ENCODE measurements around the gene C6orf89.

C6orf89 gene

DNA sequence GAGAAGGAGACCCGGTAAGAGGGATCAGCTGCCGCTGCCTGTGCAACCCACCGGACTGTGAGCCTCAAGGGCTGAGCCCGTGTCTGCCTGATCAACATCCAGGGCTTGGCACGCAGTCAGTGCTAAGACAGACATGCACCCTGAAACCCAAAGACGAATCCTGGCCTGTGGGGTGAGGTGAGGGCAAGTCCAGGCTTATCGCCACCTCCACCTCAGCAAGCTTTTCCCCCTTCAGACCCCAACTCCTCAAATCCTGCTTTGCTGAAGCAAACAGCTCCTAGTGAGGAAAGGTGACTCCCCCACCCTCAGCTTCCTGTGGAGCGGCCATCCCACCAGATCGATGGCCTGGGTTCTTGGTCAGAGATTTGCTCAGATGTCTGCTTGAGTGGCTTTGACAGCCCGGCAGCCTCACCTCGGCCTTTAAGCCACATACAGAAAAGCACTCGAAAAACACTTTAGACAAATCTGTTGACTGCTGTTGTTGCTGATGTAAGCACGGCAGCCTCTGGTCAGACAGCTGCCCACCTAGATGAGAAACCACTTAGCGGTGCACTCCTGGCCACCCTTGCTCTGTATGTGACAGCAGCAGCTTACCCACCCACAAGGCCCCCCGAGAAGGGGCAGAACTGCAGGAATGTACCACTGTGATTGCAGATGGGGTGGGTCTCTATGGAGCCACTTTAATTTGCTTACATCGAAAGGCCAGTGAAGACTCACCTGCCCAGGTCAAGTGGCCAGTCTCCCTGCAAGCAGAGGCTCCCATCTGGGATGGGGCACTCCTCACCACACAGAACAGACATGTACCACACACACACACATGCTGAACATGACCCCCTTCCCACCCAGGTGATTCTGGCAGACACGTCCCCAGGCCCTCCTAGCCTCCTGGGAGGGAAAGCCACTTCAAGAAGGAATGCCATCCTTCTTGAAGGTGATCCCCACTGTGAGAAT, 85.4 kb downstream of the C6orf89 start:
- DNase-seq, result no peak

DNA sequence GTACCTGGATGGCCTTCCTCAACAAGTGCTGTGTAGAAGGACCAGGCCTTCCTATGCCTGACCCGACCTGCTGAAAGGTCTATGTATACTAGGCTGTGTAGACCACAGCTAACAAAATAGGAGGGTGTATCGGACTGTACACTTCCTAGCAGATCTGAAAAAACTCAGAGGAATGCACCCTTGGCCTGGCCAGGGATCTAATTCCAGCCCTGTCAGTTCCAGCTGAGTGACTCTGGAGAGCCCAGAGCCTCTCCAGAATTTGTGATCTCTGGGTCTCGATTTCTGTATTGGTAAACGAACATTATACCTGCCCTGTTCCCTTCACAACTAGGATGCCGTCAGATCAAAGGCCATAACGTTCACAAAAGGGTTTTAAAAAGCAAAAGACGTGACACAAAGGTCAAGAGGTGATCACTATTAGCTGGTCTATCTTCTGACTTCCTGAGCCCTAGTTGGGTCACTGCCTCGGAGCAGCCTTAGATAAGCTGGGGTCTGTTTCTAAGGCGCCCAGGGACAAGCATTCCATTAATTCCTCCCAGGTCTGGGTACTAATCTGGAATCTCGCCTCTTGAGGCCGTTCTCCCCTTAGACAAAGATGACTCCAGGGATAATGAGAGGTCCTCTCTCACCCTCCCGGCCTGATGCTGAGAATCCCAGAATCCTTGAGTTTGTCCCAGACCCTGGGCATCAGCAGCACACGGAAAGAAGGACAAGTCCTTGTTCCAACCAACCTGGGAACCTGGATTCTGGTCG, 86.3 kb downstream of the C6orf89 start:
- no peak for DNase-seq

DNA sequence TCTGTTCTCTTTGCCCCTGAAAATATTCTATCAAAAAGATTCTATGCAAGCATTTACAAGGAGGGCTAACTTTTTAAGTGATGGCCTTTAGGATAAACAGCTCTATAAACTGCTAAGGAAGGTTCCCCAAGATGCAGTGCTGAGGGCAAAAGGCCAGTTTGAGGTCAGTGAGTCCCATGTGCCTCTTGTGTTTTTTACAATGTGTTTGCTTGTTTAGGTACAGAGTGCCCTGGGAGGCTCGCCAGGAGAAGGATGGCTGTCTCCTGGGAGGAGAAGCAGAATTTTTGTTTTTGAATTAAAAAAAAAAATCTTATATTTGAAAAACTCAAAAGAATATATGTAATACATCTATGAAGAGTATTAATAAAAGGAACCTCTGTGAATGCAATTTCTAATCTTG, 87.4 kb downstream of the C6orf89 start:
- no peak for DNase-seq

DNA sequence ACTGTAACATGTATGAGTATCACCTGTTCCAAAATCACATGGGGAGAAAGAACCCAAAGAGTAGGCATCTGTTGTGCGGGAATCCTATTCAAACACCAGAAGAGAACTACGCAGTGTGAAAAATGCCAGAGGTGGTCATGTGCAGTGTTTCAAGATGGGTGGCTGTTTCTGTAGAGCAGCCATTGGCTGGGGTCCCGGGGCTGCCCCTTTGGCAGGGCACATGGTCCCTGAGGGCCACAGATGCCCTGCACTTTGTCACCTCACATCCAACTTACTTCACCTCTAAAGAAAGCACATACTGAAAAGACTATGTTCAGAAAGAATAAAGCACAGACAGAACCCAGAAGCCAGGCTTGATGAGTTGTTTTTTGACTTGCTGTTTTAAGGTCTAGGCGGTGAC, 87.9 kb downstream of the C6orf89 start:
- DNase-seq, result no peak

DNA sequence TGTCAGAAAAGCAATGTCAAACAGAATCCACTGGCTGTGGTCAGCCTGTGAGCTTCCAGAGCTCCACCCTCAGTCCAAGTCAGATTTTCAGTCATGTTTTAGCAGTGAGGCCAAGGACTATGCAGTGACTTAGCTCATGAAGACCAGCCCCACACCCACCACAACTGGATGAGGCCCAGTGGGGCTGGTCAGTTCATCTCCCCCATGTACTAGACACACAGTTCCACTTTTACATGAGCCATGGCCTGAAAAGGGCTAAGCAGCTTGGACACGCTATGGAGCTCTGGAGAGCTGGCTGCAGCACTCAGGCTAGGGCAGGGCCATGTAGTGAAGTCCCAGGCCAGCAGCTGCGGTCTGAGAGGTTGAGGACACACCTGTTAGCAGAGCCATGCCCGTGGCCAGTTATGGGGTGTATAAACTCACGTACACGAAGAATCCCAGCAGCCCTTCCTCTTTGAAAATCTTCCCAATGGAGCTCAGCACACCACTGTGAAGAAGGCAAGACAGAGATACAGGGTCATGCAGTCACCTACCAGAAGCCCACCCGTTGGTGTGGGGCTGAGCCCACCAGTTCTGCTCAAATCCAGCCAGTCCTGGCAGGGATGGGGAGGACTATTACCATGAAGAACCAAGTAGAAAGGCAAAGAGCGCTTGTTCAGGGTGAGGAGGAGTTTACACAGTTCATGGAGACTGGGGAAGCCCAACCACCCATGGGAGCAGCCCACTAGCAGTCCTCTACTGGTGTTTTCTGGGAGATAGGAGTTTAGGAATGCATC, 89.7 kb downstream of the C6orf89 start:
- DNase-seq, result no peak

DNA sequence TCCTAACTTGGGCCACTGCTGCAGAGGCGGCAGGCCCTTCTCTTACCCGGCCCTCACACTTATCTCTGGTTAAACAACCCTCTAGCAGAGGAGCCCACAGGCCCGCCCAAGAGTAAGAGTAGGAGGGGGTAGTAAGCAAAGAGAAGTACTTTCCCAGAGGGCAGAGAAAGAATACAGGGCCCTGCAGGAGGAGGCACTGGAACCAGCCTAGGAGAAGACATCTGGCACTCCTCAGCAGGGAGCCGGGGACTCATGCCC, 90.2 kb downstream of the C6orf89 start:
- no peak for DNase-seq

DNA sequence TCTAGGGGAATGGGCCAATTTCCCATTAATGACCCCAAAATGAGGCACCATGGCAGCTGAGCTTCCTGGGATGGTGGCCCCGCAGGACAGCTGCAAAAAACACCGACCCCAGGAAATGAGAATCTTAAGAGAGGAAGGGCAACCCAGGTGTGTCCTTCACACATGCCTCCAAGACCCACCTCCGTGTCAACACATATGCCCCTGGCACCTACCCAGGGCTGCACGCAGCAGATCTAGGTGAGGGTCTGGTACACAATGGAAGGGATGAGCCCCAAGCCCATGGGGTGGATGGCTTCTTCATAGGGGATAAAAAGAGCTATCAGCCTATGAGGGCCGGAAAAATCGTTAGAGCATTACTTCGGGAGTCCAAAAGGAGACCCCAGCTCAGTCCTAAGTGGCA, 90.8 kb downstream of the C6orf89 start:
- DNase-seq, result no peak

DNA sequence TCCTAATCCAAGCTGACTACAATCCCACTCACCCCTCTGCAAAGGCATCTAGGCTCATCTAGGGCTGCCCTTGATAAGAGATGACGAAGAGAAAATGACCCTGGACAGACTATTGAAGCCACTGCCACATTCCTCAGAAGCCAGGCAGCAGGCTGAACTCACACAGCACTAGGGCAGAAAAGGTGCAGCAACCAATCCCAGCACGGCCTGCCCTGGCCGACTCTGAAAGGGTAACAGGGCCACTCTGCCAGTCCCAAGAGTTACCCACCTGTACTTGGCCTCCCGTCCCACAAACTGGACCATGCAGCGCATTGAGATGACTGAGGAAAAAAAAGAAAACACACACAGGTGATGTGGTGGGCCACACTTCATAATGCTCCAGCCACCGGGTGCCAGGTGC, 91.2 kb downstream of the C6orf89 start:
- DNase-seq, result no peak

DNA sequence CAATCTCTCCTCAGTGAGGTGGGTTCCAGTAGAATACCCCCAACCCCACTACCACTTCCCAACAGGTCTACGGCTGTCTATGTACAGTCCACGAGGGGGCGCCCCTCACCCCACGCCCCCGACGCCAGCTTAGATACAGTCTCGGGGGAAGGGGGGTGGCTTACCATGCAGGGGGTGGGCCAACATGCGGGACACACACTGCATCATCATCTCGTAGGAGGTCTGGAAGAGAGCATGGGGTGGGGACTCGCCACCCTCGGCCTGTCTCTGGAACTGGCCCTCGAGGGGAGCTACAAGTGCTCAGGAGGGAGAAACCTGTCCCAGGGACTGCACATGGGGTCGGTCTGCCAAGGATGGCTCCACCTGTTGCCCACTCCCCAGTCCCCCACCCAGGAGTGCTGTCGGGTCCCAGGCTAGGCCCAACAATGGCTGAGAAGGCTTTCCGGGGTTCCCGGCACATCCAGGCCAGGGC, 91.8 kb downstream of the C6orf89 start:
- no peak for DNase-seq

Measured in T-helper 9 cell (primary cell).